ENCODE data around the gene E2F4. TPM values are rescaled to one million over a fixed set of nuclear protein-coding genes. Genes with fewer than 3 reads are reported as not detected.

Gene E2F4
- total RNA-seq, 2 donors from 2014 or later, result 82.8 to 91.7 TPM

- H3K4me3 Mint-ChIP-seq, result no peak overlapping the region
- ATAC-seq (replicated peaks in 1 of 2) (no peak), DNase-seq (no peak)
- peaks cover 8 to 26% of the 10 kb centered on the region in 2 donors for H3K36me3 Mint-ChIP-seq (ENCODE audit: insufficient read depth in 2 of 2)
- peak overlapping the region; percentile 76 for H3K27ac Mint-ChIP-seq
- H3K27me3 Mint-ChIP-seq (ENCODE audit: low read depth), result no peaks in the 10 kb centered on the region
- H3K4me1 Mint-ChIP-seq (ENCODE audit: low read depth), result peaks cover 50% of the 10 kb centered on the region
- H3K9me3 Mint-ChIP-seq, result no peaks in the 10 kb centered on the region
These were observed 3.7 kb downstream of the E2F4 start for GRCh38 chr16:67195676-67196075.

GRCh38 chr16:67196881-67197280, 4.9 kb downstream of the E2F4 start:
- H3K4me1 Mint-ChIP-seq (ENCODE audit: low read depth), result peaks cover 40% of the 10 kb centered on the region
- H3K27ac Mint-ChIP-seq, result no peak overlapping the region
- DNase-seq (no peak), ATAC-seq (replicated peaks in 1 of 2) (no peak)
- no peaks in the 10 kb centered on the region for H3K27me3 Mint-ChIP-seq (ENCODE audit: low read depth)
- no peaks in the 10 kb centered on the region for H3K9me3 Mint-ChIP-seq
- H3K36me3 Mint-ChIP-seq (ENCODE audit: insufficient read depth in 2 of 2), result peaks cover 8 to 26% of the 10 kb centered on the region in 2 donors
- no peak overlapping the region for H3K4me3 Mint-ChIP-seq

- H3K36me3 Mint-ChIP-seq (ENCODE audit: insufficient read depth in 2 of 2), result peaks cover 8 to 25% of the 10 kb centered on the region in 2 donors
- H3K4me1 Mint-ChIP-seq (ENCODE audit: low read depth), result peaks cover 36% of the 10 kb centered on the region
- DNase-seq (no peak), ATAC-seq (replicated peaks in 1 of 2) (no peak)
- no peak overlapping the region for H3K4me3 Mint-ChIP-seq
- H3K27me3 Mint-ChIP-seq (ENCODE audit: low read depth), result no peaks in the 10 kb centered on the region
- H3K27ac Mint-ChIP-seq, result no peak overlapping the region
- H3K9me3 Mint-ChIP-seq, result no peaks in the 10 kb centered on the region
These were observed 5.7 kb downstream of the E2F4 start for GRCh38 chr16:67197704-67198103.

- no peaks in the 10 kb centered on the region for H3K27me3 Mint-ChIP-seq (ENCODE audit: low read depth)
- H3K9me3 Mint-ChIP-seq, result no peaks in the 10 kb centered on the region
- H3K4me3 Mint-ChIP-seq, result no peak overlapping the region
- peaks cover 30% of the 10 kb centered on the region for H3K4me1 Mint-ChIP-seq (ENCODE audit: low read depth)
- H3K27ac Mint-ChIP-seq, result no peak overlapping the region
- ATAC-seq (replicated peaks in 1 of 2) (peak; percentile 30 to 39), DNase-seq (no peak)
- H3K36me3 Mint-ChIP-seq (ENCODE audit: insufficient read depth in 2 of 2), result peaks cover 8 to 25% of the 10 kb centered on the region in 2 donors
These were observed 6.3 kb downstream of the E2F4 start for GRCh38 chr16:67198238-67198734.

- Mint-ChIP-seq H3K4me1 (ENCODE audit: low read depth) (peaks cover 21% of the 10 kb centered on the region), H3K9me3 (no peaks in the 10 kb centered on the region), H3K27ac (no peak within 1 kb of the TSS), H3K27me3 (ENCODE audit: low read depth) (no peaks in the 10 kb centered on the region), H3K4me3 (no peak within 1 kb of the TSS), H3K36me3 (ENCODE audit: insufficient read depth in 2 of 2) (peaks cover 6 to 21% of the 10 kb centered on the region in 2 donors)
- ATAC-seq (replicated peaks in 1 of 2) (no peak), DNase-seq (no peak)
These were observed 7.3 kb downstream of the E2F4 start, which contains the start of gene ELMO3 for GRCh38 chr16:67199011-67199807. TSS of gene ELMO3 (plus strand) at chr16:67199131. CDS start at chr16:67199327, 196 bp downstream.

- H3K4me1 Mint-ChIP-seq (ENCODE audit: low read depth), result peaks cover 20% of the 10 kb centered on the region
- no peak overlapping the region for H3K4me3 Mint-ChIP-seq
- no peak overlapping the region for H3K27ac Mint-ChIP-seq
- ATAC-seq (replicated peaks in 1 of 2) (no peak), DNase-seq (no peak)
- peaks cover 6 to 20% of the 10 kb centered on the region in 2 donors for H3K36me3 Mint-ChIP-seq (ENCODE audit: insufficient read depth in 2 of 2)
- no peaks in the 10 kb centered on the region for H3K9me3 Mint-ChIP-seq
- H3K27me3 Mint-ChIP-seq (ENCODE audit: low read depth), result no peaks in the 10 kb centered on the region
These were observed 7.8 kb downstream of the E2F4 start for GRCh38 chr16:67199808-67200198.

GRCh38 chr16:67200491-67200890, 8.5 kb downstream of the E2F4 start:
- H3K36me3 Mint-ChIP-seq (ENCODE audit: insufficient read depth in 2 of 2), result peaks cover 6 to 17% of the 10 kb centered on the region in 2 donors
- no peak overlapping the region for H3K27ac Mint-ChIP-seq
- H3K4me3 Mint-ChIP-seq, result no peak overlapping the region
- ATAC-seq (replicated peaks in 1 of 2), result no peak
- no peaks in the 10 kb centered on the region for H3K9me3 Mint-ChIP-seq
- no peak for DNase-seq
- H3K4me1 Mint-ChIP-seq (ENCODE audit: low read depth), result peaks cover 17% of the 10 kb centered on the region
- no peaks in the 10 kb centered on the region for H3K27me3 Mint-ChIP-seq (ENCODE audit: low read depth)

- Mint-ChIP-seq H3K4me3 (no peak overlapping the region), H3K27me3 (ENCODE audit: low read depth) (no peaks in the 10 kb centered on the region), H3K36me3 (ENCODE audit: insufficient read depth in 2 of 2) (peaks cover 1 to 8% of the 10 kb centered on the region in 2 donors), H3K9me3 (no peaks in the 10 kb centered on the region), H3K4me1 (ENCODE audit: low read depth) (peaks cover 9% of the 10 kb centered on the region), H3K27ac (no peak overlapping the region)
- DNase-seq, result no peak
- ATAC-seq (replicated peaks in 1 of 2), result no peak
These were observed 9.7 kb downstream of the E2F4 start for GRCh38 chr16:67201411-67202345.

- Mint-ChIP-seq H3K27me3 (ENCODE audit: low read depth) (no peaks in the 10 kb centered on the region), H3K27ac (no peak overlapping the region), H3K4me3 (no peak overlapping the region), H3K4me1 (ENCODE audit: low read depth) (peaks cover 4% of the 10 kb centered on the region), H3K36me3 (ENCODE audit: insufficient read depth in 2 of 2) (peaks cover 0 to 3% of the 10 kb centered on the region in 2 donors), H3K9me3 (no peaks in the 10 kb centered on the region)
- ATAC-seq (replicated peaks in 1 of 2) (no peak), DNase-seq (no peak)
These were observed 10.5 kb downstream of the E2F4 start for GRCh38 chr16:67202426-67202825.

GRCh38 chr16:67202956-67203493, 11.1 kb downstream of the E2F4 start:
- DNase-seq, result no peak
- H3K27me3 Mint-ChIP-seq (ENCODE audit: low read depth), result no peaks in the 10 kb centered on the region
- no peak overlapping the region for H3K4me3 Mint-ChIP-seq
- ATAC-seq (replicated peaks in 1 of 2), result no peak
- no peak overlapping the region for H3K27ac Mint-ChIP-seq
- H3K9me3 Mint-ChIP-seq, result no peaks in the 10 kb centered on the region
- peaks cover 0 to 3% of the 10 kb centered on the region in 2 donors for H3K36me3 Mint-ChIP-seq (ENCODE audit: insufficient read depth in 2 of 2)
- H3K4me1 Mint-ChIP-seq (ENCODE audit: low read depth), result peaks cover 2% of the 10 kb centered on the region

- Mint-ChIP-seq H3K4me3 (no peak overlapping the region), H3K36me3 (ENCODE audit: insufficient read depth in 2 of 2) (peaks cover 0 to 2% of the 10 kb centered on the region in 2 donors), H3K27ac (no peak overlapping the region), H3K4me1 (ENCODE audit: low read depth) (no peaks in the 10 kb centered on the region), H3K27me3 (ENCODE audit: low read depth) (no peaks in the 10 kb centered on the region), H3K9me3 (no peaks in the 10 kb centered on the region)
- no peak for ATAC-seq (replicated peaks in 1 of 2)
- no peak for DNase-seq
These were observed 12.1 kb downstream of the E2F4 start for GRCh38 chr16:67204076-67204475.

- no peak overlapping the region for H3K27ac Mint-ChIP-seq
- H3K9me3 Mint-ChIP-seq, result no peaks in the 10 kb centered on the region
- ATAC-seq (replicated peaks in 1 of 2) (no peak), DNase-seq (no peak)
- no peak overlapping the region for H3K4me3 Mint-ChIP-seq
- H3K4me1 Mint-ChIP-seq (ENCODE audit: low read depth), result no peaks in the 10 kb centered on the region
- no peaks in the 10 kb centered on the region for H3K36me3 Mint-ChIP-seq (ENCODE audit: insufficient read depth in 2 of 2)
- H3K27me3 Mint-ChIP-seq (ENCODE audit: low read depth), result no peaks in the 10 kb centered on the region
These were observed 14.3 kb downstream of the E2F4 start for GRCh38 chr16:67206129-67206837.

Measured in activated T-cell treated with anti-CD3 and anti-CD28 coated beads, Interleukin-2, amount 50 U/mL, for 72 hours (primary cell).